ENCODE data around the gene XYLT1.

GRCh38 chr16:17511340-17511739 lies 40.6 kb upstream of the XYLT1 start:
- TF ChIP-seq POLR2A (IDR thresholded peaks at IDR 0.05; ENCODE audit: control extremely low read depth in 1 of 2, low read depth in 2 of 2, low read length in 2 of 2) (no peak), CTCF (IDR thresholded peaks at IDR 0.05; ENCODE audit: control extremely low read depth in 1 of 3, insufficient read depth in 1 of 3, low read depth in 1 of 3, low read length in 3 of 3) (no peak), PHF8 (conservative IDR thresholded peaks at IDR 0.05; ENCODE audit: low read depth, low read length) (no peak), RFX5 (IDR thresholded peaks at IDR 0.05; ENCODE audit: borderline replicate concordance, low read depth, low read length) (no peak), USF2 (IDR thresholded peaks at IDR 0.05; ENCODE audit: low read length) (no peak), RNF2 (IDR thresholded peaks at IDR 0.05; ENCODE audit: borderline replicate concordance, low read depth, low read length, missing control alignments, poor library complexity, severe bottlenecking) (no peak), GTF2F1 (IDR thresholded peaks at IDR 0.05; ENCODE audit: borderline replicate concordance, low read depth, low read length) (no peak), RAD21 (IDR thresholded peaks at IDR 0.05 in 1 of 2, conservative IDR thresholded peaks at IDR 0.05 in 1 of 2; ENCODE audit: low read depth in 2 of 2, low read length in 2 of 2) (no peak), MAX (IDR thresholded peaks at IDR 0.05) (no peak)

Measured in H1 (cell line).